ENCODE data around the gene FOXA2.

FOXA2 gene

GRCh38 chr20:22536956-22537756, 47.2 kb downstream of the FOXA2 start:
- DNase-seq (ENCODE audit: low read depth), result no peak

GRCh38 chr20:22536141-22536828, 48.1 kb downstream of the FOXA2 start:
- no peak for DNase-seq (ENCODE audit: low read depth)

GRCh38 chr20:22535483-22535882, 48.9 kb downstream of the FOXA2 start:
- DNase-seq (ENCODE audit: low read depth), result no peak

- no peak for DNase-seq (ENCODE audit: low read depth)
Measured at GRCh38 chr20:22533823-22534751, 50.3 kb downstream of the FOXA2 start.

- no peak for DNase-seq (ENCODE audit: low read depth)
Measured at GRCh38 chr20:22532598-22532997, 51.8 kb downstream of the FOXA2 start.

- DNase-seq (ENCODE audit: low read depth), result no peak
Measured at GRCh38 chr20:22531756-22532155, 52.6 kb downstream of the FOXA2 start.

DNA sequence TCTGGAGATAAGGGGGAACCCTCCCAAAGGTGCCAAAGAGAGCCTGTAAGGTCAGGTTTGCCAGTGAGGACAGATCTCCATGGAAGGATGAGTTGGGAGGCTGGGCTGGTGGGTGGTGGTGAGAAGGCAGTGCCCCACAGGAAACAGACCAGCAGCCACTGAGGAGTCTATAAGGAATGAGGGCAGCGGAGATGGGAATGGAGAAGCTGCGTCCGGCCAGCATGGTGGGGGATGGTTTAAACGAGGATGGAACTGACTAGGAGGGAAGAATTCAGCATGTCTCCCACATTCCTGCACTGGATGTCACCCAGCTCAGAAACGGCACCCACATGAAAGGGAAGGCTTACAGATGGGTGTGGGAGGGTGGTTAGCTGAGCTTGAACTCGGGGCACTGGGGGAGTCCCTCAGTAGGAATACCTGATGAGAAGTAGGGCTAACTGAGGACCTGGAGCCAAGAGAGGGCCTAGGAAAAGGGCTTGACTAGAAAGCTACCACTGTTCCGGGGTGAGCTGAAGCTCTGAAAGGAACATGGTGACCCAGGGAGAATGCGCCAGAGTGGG, 53.2 kb downstream of the FOXA2 start:
- DNase-seq (ENCODE audit: low read depth), result no peak

Measured in T-helper 22 cell (primary cell).